A549 (cell line): ENCODE results near the gene CCDC7. TPM values are rescaled to one million over a fixed set of nuclear protein-coding genes. Genes with fewer than 3 reads are reported as not detected.

ENCODE experiments used
- ATAC-seq, 2 experiments: fragments of 200-7000 bp in 1 of 2; fragments of >200 bp in 1 of 2; cut with Nextera tagmentation in 1 of 2; cut with Tn5 transposase in 1 of 2; 3 replicates each; pipeline versions ENCODE4 v1.8.0 to v1.9.1; 2018 to 2020; ENCODE audit warnings: mild to moderate bottlenecking in 1 of 2, moderate library complexity in 1 of 2
- CTCF ChIA-PET: fragments of 300-600 bp; sonication (Branson Sonifier 250); formaldehyde crosslinking; extraction: SDS; loops from one replicate; lab custom pipeline; 2021; ENCODE audit warnings: antibody characterized with exemption, inconsistent platforms; lab: Yijun Ruan, JAX
- POLR2A ChIA-PET: fragments of 350-600 bp; formaldehyde crosslinking; extraction: SDS; loops from one replicate; lab custom pipeline; 2021; ENCODE audit warnings: antibody characterized with exemption, inconsistent platforms; lab: Yijun Ruan, JAX
- DNase-seq, 2 experiments: peaks; one replicate each; pipeline versions ENCODE4 v3.0.0 to v3.0.0-alpha.2; 2011 to 2016; ENCODE audit warnings: low read depth in 1 of 2, low spot score in 1 of 2
- FAIRE-seq: peaks from 2 replicates; lab custom pipeline; 2011; peaks lifted over from hg19 to GRCh38; lab: Jason Lieb, UNC
- H3K27ac ChIP-seq, 2 experiments: fragments of >200 bp; sonication (Bioruptor Twin); formaldehyde crosslinking; 3 replicates each; pipeline ENCODE4 v1.5.1; 2016 to 2017
- H3K4me1 ChIP-seq: fragments of >200 bp; sonication (Bioruptor Twin); formaldehyde crosslinking; 3 replicates; pipeline ENCODE4 v1.6.1; 2016
- H3K4me2 ChIP-seq: fragments of >200 bp; sonication (Bioruptor Twin); formaldehyde crosslinking; 3 replicates; pipeline ENCODE4 v1.6.1; 2016
- H3K4me3 ChIP-seq: fragments of >200 bp; sonication (Bioruptor Twin); formaldehyde crosslinking; 3 replicates; pipeline ENCODE4 v1.5.1; 2016
- H3K9me3 ChIP-seq: fragments of >200 bp; sonication (Bioruptor Twin); formaldehyde crosslinking; 3 replicates; pipeline ENCODE4 v1.6.1; 2016
- CHD2 ChIP-seq: fragments of 150-350 bp; IDR thresholded peaks from 2 replicates; pipeline ENCODE4 v1.6.1; 2014; ENCODE audit warnings: low read length; ENCODE audit not compliant: partially characterized antibody
- CHD4 ChIP-seq: fragments of 200-600 bp; sonication (generic); IDR thresholded peaks from 2 replicates; pipeline ENCODE4 v1.6.1; 2016; ENCODE audit warnings: antibody characterized with exemption, mild to moderate bottlenecking, borderline replicate concordance
- EHMT2 ChIP-seq: fragments of 200-600 bp; sonication (generic); IDR thresholded peaks from 2 replicates; pipeline ENCODE4 v1.6.1; 2016; ENCODE audit warnings: antibody characterized with exemption, low read depth, mild to moderate bottlenecking, moderate library complexity
- FOSL2 ChIP-seq, 2 experiments: fragments of 450-650 bp in 1 of 2; fragments of >200 bp in 1 of 2; sonication (Bioruptor Twin) in 1 of 2; formaldehyde crosslinking; IDR thresholded peaks; 2 replicates each; pipeline versions ENCODE4 v1.5.0 to v1.6.1; 2016 to 2020; ENCODE audit warnings: mild to moderate bottlenecking in 1 of 2, moderate library complexity in 1 of 2
- HEYL ChIP-seq: fragments of 250-450 bp; sonication (Bioruptor Pico); IDR thresholded peaks from 2 replicates; pipeline ENCODE4 v1.8.0; 2021; ENCODE audit warnings: mild to moderate bottlenecking, moderate library complexity
- HOXA7 ChIP-seq: fragments of 250-450 bp; sonication (Bioruptor Pico); IDR thresholded peaks from 2 replicates; pipeline ENCODE4 v1.5.0; 2020; ENCODE audit warnings: mild to moderate bottlenecking, moderate library complexity
- HOXB13 ChIP-seq: fragments of 250-450 bp; sonication (Bioruptor Pico); IDR thresholded peaks from 2 replicates; pipeline ENCODE4 v1.5.0; 2020; ENCODE audit warnings: low read depth, mild to moderate bottlenecking, moderate library complexity
- HOXB5 ChIP-seq: fragments of 250-450 bp; sonication (Bioruptor Pico); IDR thresholded peaks from 2 replicates; pipeline ENCODE4 v1.5.0; 2020; ENCODE audit warnings: mild to moderate bottlenecking, moderate library complexity
- JUN ChIP-seq, 2 experiments: fragments of >200 bp; sonication (Bioruptor Twin); formaldehyde crosslinking; IDR thresholded peaks; 2 replicates in 1 of 2; 3 replicates in 1 of 2; pipeline ENCODE4 v1.6.1; 2016 to 2017
- JUNB ChIP-seq: fragments of >200 bp; sonication (Bioruptor Twin); formaldehyde crosslinking; IDR thresholded peaks from 2 replicates; pipeline ENCODE4 v1.6.1; 2016
- MYC ChIP-seq: IDR thresholded peaks from 2 replicates; pipeline ENCODE4 v1.6.1; 2012; ENCODE audit warnings: mild to moderate bottlenecking, inconsistent platforms, low read length, improper control_type of control experiment, borderline replicate concordance
- NPAS2 ChIP-seq: fragments of 250-450 bp; sonication (Bioruptor Pico); IDR thresholded peaks from 2 replicates; pipeline ENCODE4 v1.8.0; 2022; ENCODE audit warnings: mild to moderate bottlenecking, moderate library complexity, borderline replicate concordance
- PHF8 ChIP-seq: fragments of 200-600 bp; sonication (generic); IDR thresholded peaks from 2 replicates; pipeline ENCODE4 v1.6.1; 2016; ENCODE audit warnings: low read depth, mild to moderate bottlenecking, antibody characterized with exemption, moderate library complexity, borderline replicate concordance
- RFX5 ChIP-seq: fragments of 450-650 bp; IDR thresholded peaks from 2 replicates; pipeline ENCODE4 v1.7.1; 2014; ENCODE audit warnings: antibody characterized with exemption, mild to moderate bottlenecking, moderate library complexity
- SMC3 ChIP-seq: fragments of >200 bp; sonication (Bioruptor Twin); formaldehyde crosslinking; IDR thresholded peaks from 3 replicates; pipeline ENCODE4 v1.6.1; 2018; ENCODE audit warnings: inconsistent platforms
- TFCP2L1 ChIP-seq: fragments of 250-450 bp; sonication (Bioruptor Pico); IDR thresholded peaks from 2 replicates; pipeline ENCODE4 v1.5.0; 2021; ENCODE audit warnings: mild to moderate bottlenecking
- WGBS: methylation state at CpG from one replicate; pipeline ENCODE4 v1.1.6; 2017; ENCODE audit errors: missing lambda C conversion rate; 5-methylcytosine and 5-hydroxymethylcytosine counted together
- polyA plus RNA-seq, 4 experiments: library from polyadenylated mRNA; depleted of rRNA in 3 of 4; stranded (reverse); fragments of >200 nt; fragmentation: RNase III in 1 of 4; extraction: RNeasy Plus Mini Kit Qiagen cat#74134 plus additional on column Dnase treatment in 1 of 4; gene quantifications; 2 replicates in 3 of 4; 3 replicates in 1 of 4; pipeline ENCODE4 v1.2.3, GENCODE V29; 2011 to 2017
- TF ChIP-seq, protein P1 (sequence below): fragments of >200 bp; sonication (Bioruptor Twin); formaldehyde crosslinking; IDR thresholded peaks from 3 replicates; pipeline ENCODE4 v1.6.1; 2016
- TF ChIP-seq, protein P2 (sequence below): fragments of 250-450 bp; sonication (Bioruptor Pico); IDR thresholded peaks from 2 replicates; pipeline ENCODE4 v1.5.0; 2021; ENCODE audit warnings: mild to moderate bottlenecking, moderate library complexity, borderline replicate concordance
- TF ChIP-seq, protein P3 (sequence below): fragments of 450-650 bp; IDR thresholded peaks from 2 replicates; pipeline ENCODE4 v1.6.1; 2014; ENCODE audit warnings: antibody characterized with exemption
- TF ChIP-seq, protein P4 (sequence below): fragments of >200 bp; sonication (Bioruptor Twin); formaldehyde crosslinking; IDR thresholded peaks from 3 replicates; pipeline ENCODE4 v1.5.1; 2016
- TF ChIP-seq, protein P5 (sequence below): fragments of 250-450 bp; sonication (Bioruptor Pico); IDR thresholded peaks from 2 replicates; pipeline ENCODE4 v1.5.0; 2020; ENCODE audit warnings: low read depth, mild to moderate bottlenecking, moderate library complexity

Gene CCDC7
- polyA plus RNA-seq, 2 of the 4 experiments (the other 2 are of a cell fraction): 1.2 to 2.9 TPM

DNA sequence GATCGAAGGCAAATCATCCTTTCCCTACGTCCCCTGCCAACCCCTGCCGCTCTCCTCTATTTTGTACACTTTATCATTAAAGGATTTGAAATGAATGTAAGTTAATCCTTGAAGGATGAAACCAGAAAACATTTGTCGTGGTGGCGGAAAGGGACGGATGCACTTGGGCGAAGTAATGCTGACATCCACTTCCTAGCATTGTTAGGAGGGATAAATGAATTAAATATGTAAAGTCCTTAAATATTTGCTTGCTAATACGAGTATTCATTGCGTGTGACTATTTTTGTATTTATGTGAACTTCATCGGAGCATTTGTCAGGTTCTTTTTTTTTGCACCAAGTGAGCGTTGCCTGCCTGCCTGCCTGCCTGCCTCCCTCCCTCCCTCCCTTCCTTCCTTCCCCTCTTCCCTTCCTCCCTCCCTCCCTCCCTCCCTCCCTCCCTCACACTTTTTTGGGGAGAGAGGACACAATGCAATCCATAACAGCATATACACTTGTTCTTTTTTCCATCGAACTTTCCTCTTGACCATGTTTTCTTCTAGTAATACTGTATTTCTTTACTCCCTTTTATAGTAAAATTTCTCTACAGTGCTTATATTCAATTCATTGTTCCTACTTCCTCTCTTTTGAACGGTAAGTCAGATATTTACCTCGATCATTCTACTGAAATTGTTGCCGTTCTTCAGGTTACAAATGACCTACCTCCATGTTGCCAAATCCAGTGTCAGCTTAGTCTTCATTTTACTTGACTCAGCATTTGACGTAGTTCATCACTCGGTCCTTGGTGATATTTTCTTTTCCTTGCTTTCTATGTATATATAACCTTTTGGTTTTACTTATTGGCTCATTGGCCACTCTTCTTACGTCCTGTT is 831 bp downstream of the CCDC7 start:
- WGBS: 3% methylated on average over 18 of the region's 18 CpGs
- DNase-seq (peak; percentile 5 to 31), ATAC-seq (peak; percentile 52 to 59; a peak in 5 of 6 replicates), FAIRE-seq (peak; percentile 67)
- POLR2A ChIA-PET: interaction anchor here (1.2 kb wide), 3 partner anchors 9 to 101 kb away, joined by 4 to 7 read pairs (median 5); no protein-coding TSS in a partner anchor
- Histone ChIP-seq H3K4me2 (peak overlapping the region; percentile 86), H3K4me1 (peaks cover 8% of the 10 kb centered on the region; the same call in 2 of the 3 replicates), H3K27ac (peak overlapping the region; percentile 90 to 91), H3K4me3 (peak overlapping the region; percentile 55), H3K9me3 (no peaks in the 10 kb centered on the region)
- TF ChIP-seq NPAS2: no peak
- TF ChIP-seq, protein P1, sequence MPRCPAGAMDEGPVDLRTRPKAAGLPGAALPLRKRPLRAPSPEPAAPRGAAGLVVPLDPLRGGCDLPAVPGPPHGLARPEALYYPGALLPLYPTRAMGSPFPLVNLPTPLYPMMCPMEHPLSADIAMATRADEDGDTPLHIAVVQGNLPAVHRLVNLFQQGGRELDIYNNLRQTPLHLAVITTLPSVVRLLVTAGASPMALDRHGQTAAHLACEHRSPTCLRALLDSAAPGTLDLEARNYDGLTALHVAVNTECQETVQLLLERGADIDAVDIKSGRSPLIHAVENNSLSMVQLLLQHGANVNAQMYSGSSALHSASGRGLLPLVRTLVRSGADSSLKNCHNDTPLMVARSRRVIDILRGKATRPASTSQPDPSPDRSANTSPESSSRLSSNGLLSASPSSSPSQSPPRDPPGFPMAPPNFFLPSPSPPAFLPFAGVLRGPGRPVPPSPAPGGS: 0 out of 3 replicates have a peak, but pooled peaks have one; percentile 29
- CTCF ChIA-PET: interaction anchor here (1.0 kb wide), 1 partner anchor 563 kb away, joined by 3 read pairs; no protein-coding TSS in a partner anchor

DNA sequence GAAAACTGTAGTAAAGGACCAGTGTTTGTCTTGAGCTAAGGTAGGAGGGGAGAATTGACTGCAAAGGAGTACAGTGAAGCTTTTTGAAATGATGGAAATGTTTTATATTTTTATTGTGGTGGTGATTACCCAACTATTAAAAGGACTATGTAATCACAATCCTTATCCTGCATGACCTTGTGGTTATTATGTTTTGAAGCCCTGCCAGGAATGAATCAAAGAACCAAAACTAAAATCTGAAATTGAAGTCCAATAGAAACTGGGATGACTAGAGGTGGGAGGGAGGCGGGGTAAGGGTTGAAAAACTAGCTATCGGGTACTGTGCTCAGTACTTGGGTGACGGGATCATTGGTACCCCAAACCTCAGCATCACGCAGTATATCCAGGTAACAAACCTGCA is 8.2 kb downstream of the CCDC7 start:
- no peaks in the 10 kb centered on the region for H3K4me1 ChIP-seq
- TF ChIP-seq SMC3: no peak
- no peak for TF ChIP-seq JUN (IDR thresholded peaks at IDR 0.05)
- no peak for TF ChIP-seq EHMT2
- no peak for TF ChIP-seq PHF8
- no peak for TF ChIP-seq JUNB
- TF ChIP-seq, protein P2, sequence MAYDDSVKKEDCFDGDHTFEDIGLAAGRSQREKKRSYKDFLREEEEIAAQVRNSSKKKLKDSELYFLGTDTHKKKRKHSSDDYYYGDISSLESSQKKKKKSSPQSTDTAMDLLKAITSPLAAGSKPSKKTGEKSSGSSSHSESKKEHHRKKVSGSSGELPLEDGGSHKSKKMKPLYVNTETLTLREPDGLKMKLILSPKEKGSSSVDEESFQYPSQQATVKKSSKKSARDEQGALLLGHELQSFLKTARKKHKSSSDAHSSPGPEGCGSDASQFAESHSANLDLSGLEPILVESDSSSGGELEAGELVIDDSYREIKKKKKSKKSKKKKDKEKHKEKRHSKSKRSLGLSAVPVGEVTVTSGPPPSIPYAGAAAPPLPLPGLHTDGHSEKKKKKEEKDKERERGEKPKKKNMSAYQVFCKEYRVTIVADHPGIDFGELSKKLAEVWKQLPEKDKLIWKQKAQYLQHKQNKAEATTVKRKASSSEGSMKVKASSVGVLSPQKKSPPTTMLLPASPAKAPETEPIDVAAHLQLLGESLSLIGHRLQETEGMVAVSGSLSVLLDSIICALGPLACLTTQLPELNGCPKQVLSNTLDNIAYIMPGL (CRISPR knock-in tag): no peak
- TF ChIP-seq RFX5: no peak
- TF ChIP-seq, protein P3, sequence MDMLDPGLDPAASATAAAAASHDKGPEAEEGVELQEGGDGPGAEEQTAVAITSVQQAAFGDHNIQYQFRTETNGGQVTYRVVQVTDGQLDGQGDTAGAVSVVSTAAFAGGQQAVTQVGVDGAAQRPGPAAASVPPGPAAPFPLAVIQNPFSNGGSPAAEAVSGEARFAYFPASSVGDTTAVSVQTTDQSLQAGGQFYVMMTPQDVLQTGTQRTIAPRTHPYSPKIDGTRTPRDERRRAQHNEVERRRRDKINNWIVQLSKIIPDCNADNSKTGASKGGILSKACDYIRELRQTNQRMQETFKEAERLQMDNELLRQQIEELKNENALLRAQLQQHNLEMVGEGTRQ: no peak
- no peak for TF ChIP-seq HEYL
- no peak for TF ChIP-seq MYC
- no peak for TF ChIP-seq HOXB5 (CRISPR knock-in tag)
- TF ChIP-seq HOXA7 (CRISPR knock-in tag): no peak
- no peak for TF ChIP-seq CHD2
- TF ChIP-seq TFCP2L1: no peak
- TF ChIP-seq, protein P4, sequence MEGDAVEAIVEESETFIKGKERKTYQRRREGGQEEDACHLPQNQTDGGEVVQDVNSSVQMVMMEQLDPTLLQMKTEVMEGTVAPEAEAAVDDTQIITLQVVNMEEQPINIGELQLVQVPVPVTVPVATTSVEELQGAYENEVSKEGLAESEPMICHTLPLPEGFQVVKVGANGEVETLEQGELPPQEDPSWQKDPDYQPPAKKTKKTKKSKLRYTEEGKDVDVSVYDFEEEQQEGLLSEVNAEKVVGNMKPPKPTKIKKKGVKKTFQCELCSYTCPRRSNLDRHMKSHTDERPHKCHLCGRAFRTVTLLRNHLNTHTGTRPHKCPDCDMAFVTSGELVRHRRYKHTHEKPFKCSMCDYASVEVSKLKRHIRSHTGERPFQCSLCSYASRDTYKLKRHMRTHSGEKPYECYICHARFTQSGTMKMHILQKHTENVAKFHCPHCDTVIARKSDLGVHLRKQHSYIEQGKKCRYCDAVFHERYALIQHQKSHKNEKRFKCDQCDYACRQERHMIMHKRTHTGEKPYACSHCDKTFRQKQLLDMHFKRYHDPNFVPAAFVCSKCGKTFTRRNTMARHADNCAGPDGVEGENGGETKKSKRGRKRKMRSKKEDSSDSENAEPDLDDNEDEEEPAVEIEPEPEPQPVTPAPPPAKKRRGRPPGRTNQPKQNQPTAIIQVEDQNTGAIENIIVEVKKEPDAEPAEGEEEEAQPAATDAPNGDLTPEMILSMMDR: no peak
- no peak for TF ChIP-seq CHD4
- TF ChIP-seq, protein P5, sequence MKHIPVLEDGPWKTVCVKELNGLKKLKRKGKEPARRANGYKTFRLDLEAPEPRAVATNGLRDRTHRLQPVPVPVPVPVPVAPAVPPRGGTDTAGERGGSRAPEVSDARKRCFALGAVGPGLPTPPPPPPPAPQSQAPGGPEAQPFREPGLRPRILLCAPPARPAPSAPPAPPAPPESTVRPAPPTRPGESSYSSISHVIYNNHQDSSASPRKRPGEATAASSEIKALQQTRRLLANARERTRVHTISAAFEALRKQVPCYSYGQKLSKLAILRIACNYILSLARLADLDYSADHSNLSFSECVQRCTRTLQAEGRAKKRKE (CRISPR knock-in tag): no peak
- TF ChIP-seq NPAS2: no peak
- no peak for TF ChIP-seq FOSL2 (IDR thresholded peaks at IDR 0.05)
- no peak for TF ChIP-seq FOSL2 (CRISPR knock-in tag; IDR thresholded peaks at IDR 0.05)
- TF ChIP-seq HOXB13 (CRISPR knock-in tag): no peak
- DNase-seq (no peak), ATAC-seq (no peak), FAIRE-seq (no peak)
- H3K4me3 ChIP-seq: no peak overlapping the region
- CTCF ChIA-PET: interaction anchor here (1.0 to 1.1 kb wide), 2 partner anchors 9 to 86 kb away, joined by 3 read pairs; partner anchors contain the start of gene CCDC7
- POLR2A ChIA-PET: no interaction called here
- no peaks in the 10 kb centered on the region for H3K9me3 ChIP-seq
- no peak overlapping the region for H3K4me2 ChIP-seq
- WGBS: 93% methylated on average over 4 of the region's 4 CpGs
- H3K27ac ChIP-seq: no peak overlapping the region
